PC-9 (cell line): ENCODE results near the gene COG5.

Source experiments
- CTCF ChIP-seq: fragments of 200-600 bp; sonication (generic); conservative IDR thresholded peaks from 2 replicates; pipeline ENCODE4 v1.6.1; 2017; ENCODE audit warnings: mixed run types, antibody characterized with exemption, mild to moderate bottlenecking, moderate library complexity
- EZH2 ChIP-seq: fragments of 200-600 bp; sonication (generic); IDR thresholded peaks from 2 replicates; pipeline ENCODE4 v1.8.0; 2017; ENCODE audit warnings: antibody characterized with exemption, low read depth

GRCh38 chr7:107428642-107429041, 135.1 kb downstream of the COG5 start:
- no peak for TF ChIP-seq CTCF
- TF ChIP-seq EZH2, result no peak
